A549 (cell line): Measurements from ENCODE around the gene COL19A1. TPM values are rescaled to one million over a fixed set of nuclear protein-coding genes. Genes with fewer than 3 reads are reported as not detected.

Experiments
- ATAC-seq, 2 experiments: fragments of 200-7000 bp in 1 of 2; fragments of >200 bp in 1 of 2; cut with Nextera tagmentation in 1 of 2; cut with Tn5 transposase in 1 of 2; 3 replicates each; pipeline versions ENCODE4 v1.8.0 to v1.9.1; 2018 to 2020; ENCODE audit warnings: mild to moderate bottlenecking in 1 of 2, moderate library complexity in 1 of 2
- CTCF ChIA-PET: fragments of 300-600 bp; sonication (Branson Sonifier 250); formaldehyde crosslinking; extraction: SDS; loops from one replicate; lab custom pipeline; 2021; ENCODE audit warnings: antibody characterized with exemption, inconsistent platforms; lab: Yijun Ruan, JAX
- POLR2A ChIA-PET: fragments of 350-600 bp; formaldehyde crosslinking; extraction: SDS; loops from one replicate; lab custom pipeline; 2021; ENCODE audit warnings: antibody characterized with exemption, inconsistent platforms; lab: Yijun Ruan, JAX
- DNase-seq, 2 experiments: peaks; one replicate each; pipeline versions ENCODE4 v3.0.0 to v3.0.0-alpha.2; 2011 to 2016; ENCODE audit warnings: low read depth in 1 of 2, low spot score in 1 of 2
- FAIRE-seq: peaks from 2 replicates; lab custom pipeline; 2011; peaks lifted over from hg19 to GRCh38; lab: Jason Lieb, UNC
- H3K27ac ChIP-seq, 2 experiments: fragments of >200 bp; sonication (Bioruptor Twin); formaldehyde crosslinking; 3 replicates each; pipeline ENCODE4 v1.5.1; 2016 to 2017
- H3K4me1 ChIP-seq: fragments of >200 bp; sonication (Bioruptor Twin); formaldehyde crosslinking; 3 replicates; pipeline ENCODE4 v1.6.1; 2016
- H3K4me2 ChIP-seq: fragments of >200 bp; sonication (Bioruptor Twin); formaldehyde crosslinking; 3 replicates; pipeline ENCODE4 v1.6.1; 2016
- H3K4me3 ChIP-seq: fragments of >200 bp; sonication (Bioruptor Twin); formaldehyde crosslinking; 3 replicates; pipeline ENCODE4 v1.5.1; 2016
- H3K9me3 ChIP-seq: fragments of >200 bp; sonication (Bioruptor Twin); formaldehyde crosslinking; 3 replicates; pipeline ENCODE4 v1.6.1; 2016
- CBX2 ChIP-seq: fragments of 200-600 bp; sonication (generic); IDR thresholded peaks from 2 replicates; pipeline ENCODE4 v1.6.1; 2016; ENCODE audit warnings: low read depth, mild to moderate bottlenecking, borderline replicate concordance
- CBX8 ChIP-seq: fragments of 200-600 bp; sonication (generic); IDR thresholded peaks from 2 replicates; pipeline ENCODE4 v1.6.1; 2016
- CHD2 ChIP-seq: fragments of 150-350 bp; IDR thresholded peaks from 2 replicates; pipeline ENCODE4 v1.6.1; 2014; ENCODE audit warnings: low read length; ENCODE audit not compliant: partially characterized antibody
- CHD4 ChIP-seq: fragments of 200-600 bp; sonication (generic); IDR thresholded peaks from 2 replicates; pipeline ENCODE4 v1.6.1; 2016; ENCODE audit warnings: antibody characterized with exemption, mild to moderate bottlenecking, borderline replicate concordance
- EHF ChIP-seq: fragments of 250-450 bp; sonication (Bioruptor Pico); IDR thresholded peaks from 2 replicates; pipeline ENCODE4 v1.5.0; 2020; ENCODE audit warnings: mild to moderate bottlenecking
- EHMT2 ChIP-seq: fragments of 200-600 bp; sonication (generic); IDR thresholded peaks from 2 replicates; pipeline ENCODE4 v1.6.1; 2016; ENCODE audit warnings: antibody characterized with exemption, low read depth, mild to moderate bottlenecking, moderate library complexity
- FOXS1 ChIP-seq: fragments of 250-450 bp; sonication (Bioruptor Pico); IDR thresholded peaks from 2 replicates; pipeline ENCODE4 v1.5.0; 2020; ENCODE audit warnings: mild to moderate bottlenecking, moderate library complexity
- GATA3 ChIP-seq: IDR thresholded peaks from 2 replicates; pipeline ENCODE4 v1.6.1; 2012; ENCODE audit warnings: borderline replicate concordance
- HEYL ChIP-seq: fragments of 250-450 bp; sonication (Bioruptor Pico); IDR thresholded peaks from 2 replicates; pipeline ENCODE4 v1.8.0; 2021; ENCODE audit warnings: mild to moderate bottlenecking, moderate library complexity
- HOXA7 ChIP-seq: fragments of 250-450 bp; sonication (Bioruptor Pico); IDR thresholded peaks from 2 replicates; pipeline ENCODE4 v1.5.0; 2020; ENCODE audit warnings: mild to moderate bottlenecking, moderate library complexity
- JUNB ChIP-seq: fragments of >200 bp; sonication (Bioruptor Twin); formaldehyde crosslinking; IDR thresholded peaks from 2 replicates; pipeline ENCODE4 v1.6.1; 2016
- KDM5A ChIP-seq: fragments of 200-600 bp; sonication (generic); IDR thresholded peaks from 2 replicates; pipeline ENCODE4 v1.6.1; 2016; ENCODE audit warnings: antibody characterized with exemption, mild to moderate bottlenecking
- NFE2L2 ChIP-seq: fragments of 150-350 bp; conservative IDR thresholded peaks from 2 replicates; pipeline ENCODE4 v1.6.1; 2014; ENCODE audit warnings: low read length
- PHF8 ChIP-seq: fragments of 200-600 bp; sonication (generic); IDR thresholded peaks from 2 replicates; pipeline ENCODE4 v1.6.1; 2016; ENCODE audit warnings: low read depth, mild to moderate bottlenecking, antibody characterized with exemption, moderate library complexity, borderline replicate concordance
- POLR2A ChIP-seq: IDR thresholded peaks from 2 replicates; pipeline ENCODE4 v1.6.1; 2012; ENCODE audit warnings: mild to moderate bottlenecking, low read length
- RARB ChIP-seq: fragments of 250-450 bp; sonication (Bioruptor Pico); IDR thresholded peaks from 2 replicates; pipeline ENCODE4 v1.8.0; 2021; ENCODE audit warnings: mild to moderate bottlenecking, moderate library complexity
- RNF2 ChIP-seq: fragments of 200-600 bp; sonication (generic); IDR thresholded peaks from 2 replicates; pipeline ENCODE4 v1.6.1; 2016; ENCODE audit warnings: low read depth, mild to moderate bottlenecking, antibody characterized with exemption, moderate library complexity, borderline replicate concordance
- SREBF2 ChIP-seq: fragments of 450-650 bp; IDR thresholded peaks from 2 replicates; pipeline ENCODE4 v1.6.1; 2014; ENCODE audit warnings: mild to moderate bottlenecking, moderate library complexity
- TFCP2L1 ChIP-seq: fragments of 250-450 bp; sonication (Bioruptor Pico); IDR thresholded peaks from 2 replicates; pipeline ENCODE4 v1.5.0; 2021; ENCODE audit warnings: mild to moderate bottlenecking
- TP53 ChIP-seq: fragments of 250-450 bp; sonication (Bioruptor Pico); IDR thresholded peaks from 2 replicates; pipeline ENCODE4 v1.5.0; 2021; ENCODE audit warnings: mild to moderate bottlenecking, moderate library complexity
- ZFP36 ChIP-seq: fragments of 450-650 bp; IDR thresholded peaks from 2 replicates; pipeline ENCODE4 v1.6.1; 2014; ENCODE audit warnings: borderline replicate concordance; ENCODE audit not compliant: partially characterized antibody
- ZSCAN20 ChIP-seq: fragments of 250-450 bp; sonication (Bioruptor Pico); IDR thresholded peaks from 2 replicates; pipeline ENCODE4 v1.8.0; 2022; ENCODE audit warnings: mild to moderate bottlenecking, moderate library complexity
- WGBS: methylation state at CpG from one replicate; pipeline ENCODE4 v1.1.6; 2017; ENCODE audit errors: missing lambda C conversion rate; 5-methylcytosine and 5-hydroxymethylcytosine counted together
- polyA plus RNA-seq, 4 experiments: library from polyadenylated mRNA; depleted of rRNA in 3 of 4; stranded (reverse); fragments of >200 nt; fragmentation: RNase III in 1 of 4; extraction: RNeasy Plus Mini Kit Qiagen cat#74134 plus additional on column Dnase treatment in 1 of 4; gene quantifications; 2 replicates in 3 of 4; 3 replicates in 1 of 4; pipeline ENCODE4 v1.2.3, GENCODE V29; 2011 to 2017
- TF ChIP-seq, protein P1 (sequence below): fragments of 450-650 bp; IDR thresholded peaks from 2 replicates; pipeline ENCODE4 v1.6.1; 2014; ENCODE audit warnings: antibody characterized with exemption
- TF ChIP-seq, protein P2 (sequence below): IDR thresholded peaks from 2 replicates; pipeline ENCODE4 v1.6.1; 2012; ENCODE audit warnings: low read depth, borderline replicate concordance
- TF ChIP-seq, protein P3 (sequence below): fragments of 150-350 bp; IDR thresholded peaks from 2 replicates; pipeline ENCODE4 v1.6.1; 2014; ENCODE audit warnings: low read depth, mild to moderate bottlenecking, low read length
- TF ChIP-seq, protein P4 (sequence below): fragments of >200 bp; sonication (Bioruptor Twin); formaldehyde crosslinking; IDR thresholded peaks from 3 replicates; pipeline ENCODE4 v1.5.1; 2016
- TF ChIP-seq, protein P5 (sequence below): fragments of 250-450 bp; sonication (Bioruptor Pico); IDR thresholded peaks from 2 replicates; pipeline ENCODE4 v1.5.0; 2020; ENCODE audit warnings: low read depth, mild to moderate bottlenecking, moderate library complexity
- TF ChIP-seq, protein P6 (sequence below): fragments of >200 bp; sonication (Bioruptor Twin); formaldehyde crosslinking; IDR thresholded peaks from 2 replicates; pipeline ENCODE4 v1.6.1; 2016

Gene COL19A1
- polyA plus RNA-seq, 2 of the 4 experiments (the other 2 are of a cell fraction): not detected

DNA sequence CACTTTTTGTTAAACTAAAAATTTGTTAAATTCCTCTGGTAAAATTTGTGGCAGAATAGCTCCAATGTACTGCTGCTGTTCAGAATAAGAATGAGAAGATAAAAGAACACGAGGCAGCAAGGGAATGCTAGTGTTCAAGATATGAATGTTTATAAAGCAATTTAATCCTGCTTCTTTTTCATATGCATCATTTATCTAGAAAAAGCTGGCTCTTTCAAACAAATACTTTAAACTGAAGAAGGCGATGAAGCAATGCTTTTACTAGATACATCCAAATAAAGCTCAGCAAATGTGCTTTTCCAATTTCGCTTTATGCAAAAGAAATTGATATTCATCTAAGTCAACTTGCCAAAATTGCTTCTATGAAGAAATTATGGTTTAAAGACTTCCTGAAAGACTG lies 370.0 kb downstream of the COL19A1 start:
- FAIRE-seq: no peak
- CTCF ChIA-PET: interaction anchor here (3.9 kb wide), 1 partner anchor 15 kb away, joined by 13 read pairs; no protein-coding TSS in a partner anchor

DNA sequence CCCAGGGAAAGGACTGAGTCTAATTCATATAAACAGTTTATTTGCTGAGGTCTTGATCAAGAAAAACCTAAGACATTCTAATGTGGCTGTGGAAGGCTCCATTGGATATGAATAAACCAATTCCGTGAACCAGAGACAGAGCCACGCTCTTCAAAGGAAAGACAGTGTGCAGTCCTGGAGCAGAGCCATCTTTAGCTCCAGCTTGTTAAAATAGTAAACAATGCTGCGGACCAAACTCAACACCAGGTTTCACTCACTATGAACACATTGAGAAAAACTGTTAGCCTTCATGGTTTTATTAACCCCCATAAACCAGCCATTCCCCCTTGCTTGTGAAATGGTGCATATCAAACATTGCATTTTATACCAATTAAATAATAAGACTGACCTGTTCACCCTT lies 374.7 kb downstream of the COL19A1 start:
- 68% methylated on average over 3 of the region's 3 CpGs for WGBS
- Histone ChIP-seq H3K4me1 (no peaks in the 10 kb centered on the region), H3K27ac (no peak overlapping the region), H3K9me3 (no peaks in the 10 kb centered on the region), H3K4me3 (no peak overlapping the region), H3K4me2 (no peak overlapping the region)
- POLR2A ChIA-PET: no interaction called here
- ATAC-seq (no peak), DNase-seq (no peak), FAIRE-seq (no peak)
- TF ChIP-seq CHD2 (no peak), KDM5A (no peak), TFCP2L1 (CRISPR knock-in tag) (no peak), EHF (CRISPR knock-in tag) (no peak), HOXA7 (CRISPR knock-in tag) (no peak), RARB (no peak), HEYL (no peak), EHMT2 (no peak), CBX8 (no peak), POLR2A (no peak), RNF2 (no peak), GATA3 (no peak), ZSCAN20 (CRISPR knock-in tag) (no peak), PHF8 (no peak), TP53 (CRISPR knock-in tag) (no peak), NFE2L2 (no peak)
- TF ChIP-seq, protein P1, sequence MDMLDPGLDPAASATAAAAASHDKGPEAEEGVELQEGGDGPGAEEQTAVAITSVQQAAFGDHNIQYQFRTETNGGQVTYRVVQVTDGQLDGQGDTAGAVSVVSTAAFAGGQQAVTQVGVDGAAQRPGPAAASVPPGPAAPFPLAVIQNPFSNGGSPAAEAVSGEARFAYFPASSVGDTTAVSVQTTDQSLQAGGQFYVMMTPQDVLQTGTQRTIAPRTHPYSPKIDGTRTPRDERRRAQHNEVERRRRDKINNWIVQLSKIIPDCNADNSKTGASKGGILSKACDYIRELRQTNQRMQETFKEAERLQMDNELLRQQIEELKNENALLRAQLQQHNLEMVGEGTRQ: no peak
- TF ChIP-seq, protein P2, sequence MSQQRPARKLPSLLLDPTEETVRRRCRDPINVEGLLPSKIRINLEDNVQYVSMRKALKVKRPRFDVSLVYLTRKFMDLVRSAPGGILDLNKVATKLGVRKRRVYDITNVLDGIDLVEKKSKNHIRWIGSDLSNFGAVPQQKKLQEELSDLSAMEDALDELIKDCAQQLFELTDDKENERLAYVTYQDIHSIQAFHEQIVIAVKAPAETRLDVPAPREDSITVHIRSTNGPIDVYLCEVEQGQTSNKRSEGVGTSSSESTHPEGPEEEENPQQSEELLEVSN: no peak
- CTCF ChIA-PET: interaction anchor here (2.0 kb wide), 1 partner anchor 20 kb away, joined by 8 read pairs; no protein-coding TSS in a partner anchor

More for the DNA sequence above, 370.0 kb downstream of the COL19A1 start:
- H3K4me3 ChIP-seq: no peak overlapping the region
- WGBS: 36% methylated on average over 3 of the region's 3 CpGs
- no peak for DNase-seq
- H3K4me2 ChIP-seq: no peak overlapping the region
- no peak for ATAC-seq
- TF ChIP-seq ZFP36 (no peak), CHD4 (no peak), SREBF2 (no peak), HEYL (no peak), JUNB (no peak), NFE2L2 (no peak), FOXS1 (no peak), PHF8 (no peak), CBX8 (no peak), CBX2 (no peak)
- TF ChIP-seq, protein P3, sequence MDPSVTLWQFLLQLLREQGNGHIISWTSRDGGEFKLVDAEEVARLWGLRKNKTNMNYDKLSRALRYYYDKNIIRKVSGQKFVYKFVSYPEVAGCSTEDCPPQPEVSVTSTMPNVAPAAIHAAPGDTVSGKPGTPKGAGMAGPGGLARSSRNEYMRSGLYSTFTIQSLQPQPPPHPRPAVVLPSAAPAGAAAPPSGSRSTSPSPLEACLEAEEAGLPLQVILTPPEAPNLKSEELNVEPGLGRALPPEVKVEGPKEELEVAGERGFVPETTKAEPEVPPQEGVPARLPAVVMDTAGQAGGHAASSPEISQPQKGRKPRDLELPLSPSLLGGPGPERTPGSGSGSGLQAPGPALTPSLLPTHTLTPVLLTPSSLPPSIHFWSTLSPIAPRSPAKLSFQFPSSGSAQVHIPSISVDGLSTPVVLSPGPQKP: no peak
- TF ChIP-seq, protein P4, sequence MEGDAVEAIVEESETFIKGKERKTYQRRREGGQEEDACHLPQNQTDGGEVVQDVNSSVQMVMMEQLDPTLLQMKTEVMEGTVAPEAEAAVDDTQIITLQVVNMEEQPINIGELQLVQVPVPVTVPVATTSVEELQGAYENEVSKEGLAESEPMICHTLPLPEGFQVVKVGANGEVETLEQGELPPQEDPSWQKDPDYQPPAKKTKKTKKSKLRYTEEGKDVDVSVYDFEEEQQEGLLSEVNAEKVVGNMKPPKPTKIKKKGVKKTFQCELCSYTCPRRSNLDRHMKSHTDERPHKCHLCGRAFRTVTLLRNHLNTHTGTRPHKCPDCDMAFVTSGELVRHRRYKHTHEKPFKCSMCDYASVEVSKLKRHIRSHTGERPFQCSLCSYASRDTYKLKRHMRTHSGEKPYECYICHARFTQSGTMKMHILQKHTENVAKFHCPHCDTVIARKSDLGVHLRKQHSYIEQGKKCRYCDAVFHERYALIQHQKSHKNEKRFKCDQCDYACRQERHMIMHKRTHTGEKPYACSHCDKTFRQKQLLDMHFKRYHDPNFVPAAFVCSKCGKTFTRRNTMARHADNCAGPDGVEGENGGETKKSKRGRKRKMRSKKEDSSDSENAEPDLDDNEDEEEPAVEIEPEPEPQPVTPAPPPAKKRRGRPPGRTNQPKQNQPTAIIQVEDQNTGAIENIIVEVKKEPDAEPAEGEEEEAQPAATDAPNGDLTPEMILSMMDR: no peak
- TF ChIP-seq, protein P5, sequence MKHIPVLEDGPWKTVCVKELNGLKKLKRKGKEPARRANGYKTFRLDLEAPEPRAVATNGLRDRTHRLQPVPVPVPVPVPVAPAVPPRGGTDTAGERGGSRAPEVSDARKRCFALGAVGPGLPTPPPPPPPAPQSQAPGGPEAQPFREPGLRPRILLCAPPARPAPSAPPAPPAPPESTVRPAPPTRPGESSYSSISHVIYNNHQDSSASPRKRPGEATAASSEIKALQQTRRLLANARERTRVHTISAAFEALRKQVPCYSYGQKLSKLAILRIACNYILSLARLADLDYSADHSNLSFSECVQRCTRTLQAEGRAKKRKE (CRISPR knock-in tag): no peak
- TF ChIP-seq, protein P6, sequence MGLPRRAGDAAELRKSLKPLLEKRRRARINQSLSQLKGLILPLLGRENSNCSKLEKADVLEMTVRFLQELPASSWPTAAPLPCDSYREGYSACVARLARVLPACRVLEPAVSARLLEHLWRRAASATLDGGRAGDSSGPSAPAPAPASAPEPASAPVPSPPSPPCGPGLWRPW: no peak
- H3K9me3 ChIP-seq: no peaks in the 10 kb centered on the region
- POLR2A ChIA-PET: no interaction called here
- H3K27ac ChIP-seq: no peak overlapping the region
- H3K4me1 ChIP-seq: no peaks in the 10 kb centered on the region
